Left ventricle myocardium inferior (tissue), 1 donor: ENCODE data around the gene KCNH4. TPM values are rescaled to one million over a fixed set of nuclear protein-coding genes. Genes with fewer than 3 reads are reported as not detected.
A peak's percentile ranks its signal among the peaks of the same experiment; 100 is the strongest.

ENCODE experiments used
- DNase-seq: peaks from one replicate; pipeline ENCODE4 v3.0.0-alpha.2; 2020
- H3K27ac ChIP-seq: fragments of 200-600 bp; replicated peaks from 2 replicates; pipeline ENCODE4 v1.8.0; 2021
- H3K27me3 ChIP-seq: fragments of 200-600 bp; 2 replicates; pipeline ENCODE4 v1.8.0; 2021; ENCODE audit warnings: low read depth
- H3K36me3 ChIP-seq: fragments of 200-600 bp; 2 replicates; pipeline ENCODE4 v1.8.0; 2021
- H3K4me1 ChIP-seq: fragments of 200-600 bp; 2 replicates; pipeline ENCODE4 v1.8.0; 2021
- H3K4me3 ChIP-seq: fragments of 200-600 bp; 2 replicates; pipeline ENCODE4 v1.8.0; 2021; ENCODE audit warnings: mild to moderate bottlenecking, moderate library complexity
- H3K9me3 ChIP-seq: fragments of 200-600 bp; replicated peaks from 2 replicates; pipeline ENCODE4 v1.8.0; 2021
- CTCF ChIP-seq: fragments of 200-600 bp; IDR thresholded peaks from 2 replicates; pipeline ENCODE4 v1.8.0; 2021; ENCODE audit warnings: antibody characterized with exemption, mild to moderate bottlenecking, borderline replicate concordance
- intact Hi-C: fragments of 100-400 bp; cut with micrococcal nuclease; formaldehyde crosslinking; loops from one replicate; pipeline ENCODE4 v1.11.0; 2022
- total RNA-seq: library from RNA; stranded (reverse); fragmentation: NEBNext Ultra II Directional; extraction: Animal tissue kit (Norgen Biotek cat#: 25700); gene quantifications from one replicate; pipeline ENCODE4 v1.2.1, GENCODE V29; 2021
- donor health status: DM: no; HTN: yes; CAD: no; lungs with severe emphysema.

KCNH4 gene
- total RNA-seq, 1 donor from 2014 or later: 0.16 TPM

DNA sequence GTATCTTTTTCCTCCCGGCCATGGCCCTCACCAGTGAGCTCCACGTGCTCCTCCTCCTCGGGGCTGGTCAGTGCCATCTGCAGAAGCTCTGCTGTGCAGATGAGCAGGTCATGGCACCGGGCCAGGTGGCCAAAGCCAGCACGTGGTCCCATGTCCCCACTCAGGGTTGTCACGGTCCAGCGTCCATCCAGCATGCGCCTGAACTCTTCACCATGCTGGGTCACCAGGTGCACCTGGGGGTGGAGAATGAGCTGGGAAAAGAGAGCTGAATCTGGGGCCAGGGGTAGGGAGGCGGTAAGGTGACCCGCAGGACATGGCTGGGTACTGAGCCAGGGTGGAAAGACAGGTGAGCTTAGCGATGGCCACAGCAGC is 69.7 kb downstream of the KCNH4 start:
- Histone ChIP-seq H3K4me1 (peaks cover 25% of the 10 kb centered on the region), H3K4me3 (peak overlapping the region; percentile 69), H3K36me3 (peaks cover 34% of the 10 kb centered on the region), H3K27me3 (no peaks in the 10 kb centered on the region), H3K9me3 (no peaks in the 10 kb centered on the region), H3K27ac (peak overlapping the region; percentile 90)
- intact Hi-C loops: no loop called here
- no peak for TF ChIP-seq CTCF
- no peak for DNase-seq

- Histone ChIP-seq H3K27ac (no peak overlapping the region), H3K9me3 (no peaks in the 10 kb centered on the region), H3K4me1 (peaks cover 24% of the 10 kb centered on the region), H3K4me3 (no peak overlapping the region), H3K36me3 (peaks cover 28% of the 10 kb centered on the region), H3K27me3 (no peaks in the 10 kb centered on the region)
- TF ChIP-seq CTCF: no peak
- intact Hi-C loops: no loop called here
- DNase-seq: no peak
These were observed 70.4 kb downstream of the KCNH4 start for GRCh38 chr17:42110301-42111264.

- Histone ChIP-seq H3K9me3 (no peaks in the 10 kb centered on the region), H3K4me3 (no peak overlapping the region), H3K27ac (no peak overlapping the region), H3K4me1 (peaks cover 24% of the 10 kb centered on the region), H3K27me3 (no peaks in the 10 kb centered on the region), H3K36me3 (peaks cover 26% of the 10 kb centered on the region)
- no peak for TF ChIP-seq CTCF
- intact Hi-C loops: no loop called here
- no peak for DNase-seq
These were observed 71.9 kb downstream of the KCNH4 start for GRCh38 chr17:42109086-42109485.

GRCh38 chr17:42107597-42108576 is 73.1 kb downstream of the KCNH4 start:
- Histone ChIP-seq H3K9me3 (no peaks in the 10 kb centered on the region), H3K4me3 (peak overlapping the region; percentile 47), H3K27me3 (no peaks in the 10 kb centered on the region), H3K36me3 (peaks cover 20% of the 10 kb centered on the region), H3K27ac (no peak overlapping the region), H3K4me1 (peaks cover 18% of the 10 kb centered on the region)
- peak; percentile 64 for DNase-seq
- intact Hi-C loops: no loop called here
- TF ChIP-seq CTCF: no peak

GRCh38 chr17:42107124-42107523 is 73.8 kb downstream of the KCNH4 start:
- Histone ChIP-seq H3K27ac (no peak overlapping the region), H3K4me3 (peak overlapping the region; percentile 47), H3K36me3 (peaks cover 20% of the 10 kb centered on the region), H3K27me3 (no peaks in the 10 kb centered on the region), H3K4me1 (peaks cover 12% of the 10 kb centered on the region), H3K9me3 (no peaks in the 10 kb centered on the region)
- intact Hi-C loops: no loop called here
- DNase-seq: no peak
- TF ChIP-seq CTCF: no peak
